HCT116 (cell line): ENCODE results near the gene SUOX.

Source experiments
- EZH2 ChIP-seq: fragments of 200-600 bp; sonication (generic); IDR thresholded peaks from 2 replicates; pipeline ENCODE4 v1.6.1; 2017; ENCODE audit warnings: antibody characterized with exemption, mixed run types
- JUND ChIP-seq: IDR thresholded peaks from 2 replicates; pipeline ENCODE4 v1.6.1; 2012
- POLR2A ChIP-seq: IDR thresholded peaks from 2 replicates; pipeline ENCODE4 v1.7.0; 2011; ENCODE audit warnings: borderline replicate concordance; ENCODE audit not compliant: insufficient read depth, insufficient read length; ENCODE audit errors: extremely low read depth
- SP1 ChIP-seq: IDR thresholded peaks from 2 replicates; pipeline ENCODE4 v1.6.1; 2012; ENCODE audit warnings: low read depth
- YY1 ChIP-seq: IDR thresholded peaks from 2 replicates; pipeline ENCODE4 v1.6.1; 2011; ENCODE audit warnings: low read length, low read depth, moderate library complexity, mild to moderate bottlenecking; ENCODE audit not compliant: insufficient replicate concordance; ENCODE audit errors: extremely low read depth
- ZBTB33 ChIP-seq: IDR thresholded peaks from 2 replicates; pipeline ENCODE4 v1.6.1; 2011; ENCODE audit warnings: mild to moderate bottlenecking, low read length, moderate library complexity; ENCODE audit not compliant: insufficient replicate concordance; ENCODE audit errors: extremely low read depth
- ZFX ChIP-seq: fragments of 450-650 bp; IDR thresholded peaks from 2 replicates; pipeline ENCODE4 v1.6.1; 2017
- ZNF274 ChIP-seq: fragments of 200-500 bp; sonication (Bioruptor generic); IDR thresholded peaks from 2 replicates; pipeline ENCODE4 v1.6.1; 2014; ENCODE audit warnings: mild to moderate bottlenecking, low read depth, low read length, inconsistent platforms
- TF ChIP-seq, protein P1 (sequence below), 3 experiments: fragments of 200-600 bp in 1 of 3; sonication (generic) in 1 of 3; IDR thresholded peaks in 2 of 3; conservative IDR thresholded peaks in 1 of 3; 2 replicates each; pipeline ENCODE4 v1.5.1; 2012 to 2017; ENCODE audit warnings: low read depth in 2 of 3, low read length in 2 of 3, antibody characterized with exemption in 1 of 3, borderline replicate concordance in 1 of 3, control low read depth in 1 of 3, mild to moderate bottlenecking in 1 of 3, mixed read lengths in 1 of 3, mixed run types in 1 of 3, moderate library complexity in 1 of 3; ENCODE audit not compliant: insufficient read depth in 1 of 3

GRCh38 chr12:55996715-55997534 lies at the start of gene SUOX:
- TF ChIP-seq, protein P1, sequence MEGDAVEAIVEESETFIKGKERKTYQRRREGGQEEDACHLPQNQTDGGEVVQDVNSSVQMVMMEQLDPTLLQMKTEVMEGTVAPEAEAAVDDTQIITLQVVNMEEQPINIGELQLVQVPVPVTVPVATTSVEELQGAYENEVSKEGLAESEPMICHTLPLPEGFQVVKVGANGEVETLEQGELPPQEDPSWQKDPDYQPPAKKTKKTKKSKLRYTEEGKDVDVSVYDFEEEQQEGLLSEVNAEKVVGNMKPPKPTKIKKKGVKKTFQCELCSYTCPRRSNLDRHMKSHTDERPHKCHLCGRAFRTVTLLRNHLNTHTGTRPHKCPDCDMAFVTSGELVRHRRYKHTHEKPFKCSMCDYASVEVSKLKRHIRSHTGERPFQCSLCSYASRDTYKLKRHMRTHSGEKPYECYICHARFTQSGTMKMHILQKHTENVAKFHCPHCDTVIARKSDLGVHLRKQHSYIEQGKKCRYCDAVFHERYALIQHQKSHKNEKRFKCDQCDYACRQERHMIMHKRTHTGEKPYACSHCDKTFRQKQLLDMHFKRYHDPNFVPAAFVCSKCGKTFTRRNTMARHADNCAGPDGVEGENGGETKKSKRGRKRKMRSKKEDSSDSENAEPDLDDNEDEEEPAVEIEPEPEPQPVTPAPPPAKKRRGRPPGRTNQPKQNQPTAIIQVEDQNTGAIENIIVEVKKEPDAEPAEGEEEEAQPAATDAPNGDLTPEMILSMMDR (IDR thresholded peaks at IDR 0.05 in 2 of 3, conservative IDR thresholded peaks at IDR 0.05 in 1 of 3; ENCODE audit: borderline replicate concordance in 1 of 3, insufficient read depth in 1 of 3, low read depth in 2 of 3, low read length in 2 of 3) = no peak
- TF ChIP-seq POLR2A (peak; percentile 55), ZFX (no peak), YY1 (peak; percentile 61), EZH2 (no peak), ZBTB33 (no peak), JUND (no peak), ZNF274 (no peak), SP1 (peak; percentile 73)
